ELF-1 (cell line): ENCODE data around the gene PPP1CA.

Source experiments
- DNase-seq: peaks from one replicate; pipeline ENCODE4 v3.0.0-alpha.2; 2016; ENCODE audit warnings: low read depth, low spot score

PPP1CA gene

DNA sequence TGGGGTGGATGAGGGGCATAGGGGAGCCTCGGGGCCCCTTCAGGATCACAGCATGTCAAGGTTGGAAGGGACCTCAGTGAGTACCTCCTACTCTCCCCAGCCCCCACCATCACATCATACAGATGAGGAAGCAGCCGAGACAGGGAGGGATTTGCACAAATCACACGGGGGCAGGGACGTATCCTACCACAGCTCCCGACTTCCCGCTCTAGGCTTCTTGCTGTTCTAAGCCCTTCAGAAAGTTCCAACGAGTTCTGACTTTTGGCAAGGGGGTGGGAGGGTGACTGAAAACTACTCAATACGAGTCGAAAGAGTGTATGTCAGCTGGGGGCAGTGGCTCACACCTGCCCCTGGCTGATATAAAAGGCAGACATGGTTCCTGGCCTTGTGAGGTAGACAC is 14.6 kb downstream of the PPP1CA start:
- DNase-seq = no peak

DNA sequence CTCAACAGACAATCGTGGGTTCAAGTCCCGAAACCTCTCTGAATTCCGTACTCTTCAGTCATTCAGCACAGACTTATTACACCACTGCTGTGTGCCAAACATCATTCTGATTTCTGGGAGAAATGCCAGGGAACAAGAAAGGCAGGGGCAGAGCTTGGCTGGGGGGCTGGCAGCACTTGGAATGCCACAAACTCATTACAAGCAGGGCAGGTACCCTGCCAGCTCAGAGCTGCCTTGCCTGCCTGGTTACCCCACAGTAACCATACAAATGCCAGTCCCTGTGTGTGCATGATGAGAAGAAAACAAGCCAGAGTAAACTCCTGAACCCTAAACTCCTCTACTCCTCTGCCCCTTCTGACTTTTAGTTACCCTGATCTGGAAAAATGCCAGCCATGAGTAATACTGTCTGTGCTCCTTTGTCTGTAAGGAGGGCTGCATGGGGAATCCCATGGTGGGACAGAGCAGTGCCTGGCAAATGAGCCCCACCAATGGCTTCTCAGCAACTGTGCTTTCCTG is 16.7 kb downstream of the PPP1CA start:
- no peak for DNase-seq

DNA sequence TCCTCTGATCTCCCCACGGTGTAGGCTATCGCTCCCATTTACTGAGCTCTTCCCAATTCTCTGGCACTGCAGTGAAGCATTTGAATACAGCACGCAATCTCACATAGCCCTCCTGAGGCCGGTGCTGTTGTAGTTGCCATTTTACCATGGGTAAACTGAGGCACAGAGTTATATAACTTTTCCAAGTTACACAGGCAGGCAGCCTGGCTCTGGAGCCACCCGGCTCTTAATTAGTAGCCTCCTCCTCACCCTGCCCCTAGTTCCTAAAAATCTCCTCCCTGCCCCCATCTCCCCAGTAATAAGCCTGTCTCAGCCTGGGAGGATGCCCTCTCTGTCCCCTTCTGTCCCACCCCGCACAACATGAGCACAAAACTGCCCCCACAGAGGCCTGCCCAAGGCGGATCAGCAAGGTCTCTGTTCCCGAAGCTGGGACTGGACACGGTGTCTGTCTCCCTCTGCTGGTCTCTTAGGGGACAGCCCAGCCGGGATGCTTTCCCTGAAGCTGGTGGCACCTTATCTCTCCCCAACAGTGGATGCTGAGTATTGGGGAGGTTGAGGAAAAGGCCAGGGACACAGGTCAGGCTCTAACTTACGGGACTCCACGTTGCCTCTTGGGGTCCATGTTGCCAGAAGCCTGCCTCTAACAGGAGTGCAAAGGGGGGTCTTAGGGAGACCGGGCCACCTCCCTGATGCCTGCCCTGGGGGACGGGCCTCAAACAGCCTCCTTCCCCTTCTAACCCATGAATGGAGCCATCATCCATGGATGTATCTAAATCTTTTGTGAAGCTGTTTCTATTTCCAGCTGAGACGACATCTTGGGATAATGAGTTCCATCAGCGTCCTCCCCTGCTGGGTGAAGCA is 19.2 kb downstream of the PPP1CA start:
- peak; percentile 87 for DNase-seq

DNA sequence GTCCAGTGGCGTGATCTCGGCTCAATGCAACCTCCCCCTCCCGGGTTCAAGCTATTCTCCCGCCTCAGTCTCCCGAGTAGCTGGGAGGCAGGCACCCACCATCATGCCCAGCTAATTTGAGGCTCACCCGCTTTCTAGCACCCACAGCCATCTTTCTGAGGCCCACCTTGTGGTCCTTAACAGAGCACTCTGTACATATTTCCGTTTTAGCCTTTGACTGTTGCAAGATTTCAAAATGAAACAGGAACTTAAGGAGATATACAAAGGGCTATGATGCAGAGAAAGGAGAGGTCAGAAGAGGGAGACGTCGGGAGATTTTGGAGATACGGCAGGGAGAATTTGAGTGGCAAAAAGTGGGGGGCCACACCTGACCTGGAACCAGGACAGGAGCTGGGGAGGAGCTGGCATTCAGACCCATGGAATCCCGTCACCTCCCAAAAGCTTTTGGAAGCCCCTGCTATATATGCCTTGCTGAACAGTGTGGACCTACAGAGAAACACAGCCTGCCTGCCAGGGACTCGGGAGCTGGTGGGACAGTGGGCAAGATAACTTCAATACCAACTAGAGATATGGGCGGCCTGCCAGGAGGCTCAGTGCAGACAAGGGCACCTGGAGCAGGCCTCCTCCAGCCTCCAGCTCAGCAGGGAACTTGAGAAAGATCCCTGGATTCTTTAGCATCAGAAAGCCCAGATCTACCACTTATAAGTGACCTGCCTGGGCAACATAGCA is 20.2 kb downstream of the PPP1CA start:
- DNase-seq = no peak

DNA sequence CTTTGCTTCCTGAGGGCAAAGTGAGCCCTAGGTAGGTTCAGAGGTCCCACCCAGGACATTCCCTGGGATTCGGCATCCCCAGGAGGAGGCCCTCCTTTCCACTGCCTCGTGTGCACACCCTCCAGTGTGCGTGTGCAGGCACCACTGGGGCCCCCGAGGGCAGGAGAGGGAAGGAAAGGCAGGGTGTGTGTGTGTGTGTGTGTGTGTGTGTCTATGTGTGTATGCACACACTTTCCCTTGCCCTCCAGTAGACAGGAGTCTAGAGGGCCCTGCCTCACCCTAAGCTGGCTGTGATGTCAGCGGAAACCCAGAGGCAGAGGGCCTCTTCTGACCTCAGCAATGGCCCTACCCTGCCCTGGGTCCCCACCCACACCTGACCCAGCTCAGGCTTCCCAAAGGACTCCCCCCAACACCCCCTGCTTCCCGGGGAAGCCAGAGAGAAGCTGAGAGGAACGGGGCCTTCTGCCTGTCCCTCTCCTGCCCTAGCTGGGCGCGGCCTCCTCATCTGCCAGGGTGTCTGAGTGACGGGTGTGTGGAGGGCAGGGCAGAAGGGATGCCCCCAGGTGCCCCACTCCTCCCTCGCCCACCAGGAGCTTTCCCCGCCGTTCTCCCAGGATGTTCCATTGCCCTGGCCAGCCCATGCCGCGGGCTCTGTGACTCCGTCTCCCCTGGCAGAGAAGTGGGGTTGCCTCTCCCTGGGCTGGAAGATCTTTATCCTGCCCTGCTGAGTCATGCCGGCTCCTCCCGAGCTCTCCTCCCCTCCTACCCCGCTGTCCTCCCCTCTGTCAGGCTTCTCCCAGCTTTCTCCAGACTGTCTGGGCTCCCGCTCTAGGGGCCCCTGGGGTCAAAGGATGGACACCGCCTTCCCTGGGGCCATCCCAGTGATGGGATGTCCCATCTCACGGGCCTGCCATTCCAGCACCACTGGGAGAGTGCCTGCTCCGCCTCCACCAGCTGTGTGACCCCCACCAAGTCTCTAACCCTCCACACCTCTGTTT is 22.3 kb downstream of the PPP1CA start:
- DNase-seq = peak; percentile 49

DNA sequence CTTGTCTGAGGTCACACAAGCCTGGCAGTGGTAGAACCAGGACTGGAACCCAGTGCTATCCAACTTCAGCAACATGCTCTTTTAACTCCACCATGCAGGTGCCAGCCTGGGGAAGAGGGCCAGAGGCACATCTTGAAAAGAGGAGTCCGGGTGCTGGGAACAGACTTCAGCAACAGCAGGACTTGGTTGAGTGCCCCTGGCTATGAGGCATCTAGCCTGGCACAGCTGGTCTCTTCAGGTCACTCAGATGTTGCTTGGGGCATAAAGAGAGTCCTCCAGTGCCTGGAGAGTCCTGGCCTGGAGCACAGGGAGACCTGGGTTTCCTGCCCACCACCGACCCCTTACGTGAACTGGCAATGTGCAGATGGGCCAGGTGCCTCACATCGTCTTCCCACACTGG is 23.1 kb downstream of the PPP1CA start:
- no peak for DNase-seq

DNA sequence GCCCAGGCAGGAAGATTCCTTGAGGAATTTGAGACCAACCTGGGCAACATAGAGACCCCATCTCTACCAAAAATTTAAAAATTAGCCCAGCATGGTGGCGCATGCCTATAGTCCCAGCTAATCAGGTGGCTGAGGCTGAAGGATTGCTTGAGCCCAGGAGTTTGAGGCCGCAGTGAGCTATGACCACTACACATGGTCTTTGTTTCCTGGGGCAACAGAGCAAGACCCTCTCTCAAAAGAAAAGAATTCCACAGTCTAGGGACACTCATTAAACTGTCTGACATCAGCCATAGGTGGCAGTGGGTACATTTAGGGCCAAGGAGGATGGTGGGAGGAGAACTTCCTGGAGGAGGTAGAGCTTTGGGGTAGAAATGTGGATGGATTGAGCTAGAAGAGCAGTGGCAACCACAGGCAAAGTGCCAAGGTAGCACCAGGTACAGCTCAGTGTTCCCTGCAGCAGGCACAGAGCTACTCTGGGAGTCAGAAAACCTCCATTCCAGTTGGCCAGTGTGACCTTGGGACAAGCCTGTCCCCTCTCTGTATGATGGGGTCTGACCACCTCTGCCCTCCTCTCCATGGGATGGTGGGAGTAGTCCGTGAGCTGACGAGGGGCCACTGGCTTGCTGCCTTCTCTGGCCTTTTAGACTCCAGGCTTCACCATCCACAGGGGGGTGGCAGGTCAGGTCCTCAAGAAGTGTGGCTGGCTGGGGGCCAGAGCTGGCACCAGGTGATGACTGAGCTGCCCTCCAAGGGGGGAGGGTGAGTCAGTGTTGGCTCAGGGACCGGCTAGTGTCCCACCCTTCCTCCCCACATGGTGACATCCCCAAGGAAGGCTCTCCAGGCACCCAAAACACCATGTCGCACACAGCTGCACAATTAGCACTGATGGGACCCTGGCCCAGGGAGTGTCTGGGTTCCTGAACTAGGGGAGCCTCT is 24.5 kb downstream of the PPP1CA start:
- no peak for DNase-seq

DNA sequence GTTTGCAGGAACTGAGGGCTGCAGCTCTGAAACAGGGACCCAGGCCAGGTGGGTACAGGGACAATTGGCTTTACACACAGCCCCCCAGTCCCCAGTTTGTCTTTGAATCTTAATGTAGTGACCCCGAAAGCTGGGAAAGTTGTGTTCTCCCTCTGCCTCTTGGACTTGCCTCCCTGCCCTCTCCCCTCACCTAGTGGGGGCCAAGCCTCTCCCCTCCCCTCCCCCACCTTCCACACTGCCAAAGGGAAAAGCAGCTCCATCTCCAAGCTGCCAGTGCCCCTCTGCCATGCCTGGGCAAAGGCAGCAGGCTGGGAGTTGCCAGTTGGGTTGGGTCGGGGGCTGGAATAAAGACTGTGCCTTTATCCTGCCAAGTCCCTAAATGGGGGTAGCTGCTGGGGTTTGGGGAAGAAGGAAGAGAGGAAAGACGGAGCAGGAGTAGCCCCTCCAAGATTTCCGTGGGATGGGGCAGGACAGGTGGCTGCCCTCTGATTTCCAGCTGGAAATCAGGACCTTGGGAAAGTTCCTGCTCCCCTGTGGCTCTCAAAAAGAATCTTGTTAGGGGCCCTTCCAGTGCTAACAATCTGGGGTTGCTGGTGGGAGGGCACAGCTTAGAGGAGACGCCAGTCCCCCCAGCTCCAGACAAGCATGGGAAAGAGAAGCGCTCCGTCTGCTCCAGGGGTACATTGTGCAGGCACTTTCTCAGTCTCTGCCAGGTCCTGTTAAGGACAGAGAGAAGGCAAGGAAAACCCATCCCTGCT is 25.4 kb downstream of the PPP1CA start:
- no peak for DNase-seq

DNA sequence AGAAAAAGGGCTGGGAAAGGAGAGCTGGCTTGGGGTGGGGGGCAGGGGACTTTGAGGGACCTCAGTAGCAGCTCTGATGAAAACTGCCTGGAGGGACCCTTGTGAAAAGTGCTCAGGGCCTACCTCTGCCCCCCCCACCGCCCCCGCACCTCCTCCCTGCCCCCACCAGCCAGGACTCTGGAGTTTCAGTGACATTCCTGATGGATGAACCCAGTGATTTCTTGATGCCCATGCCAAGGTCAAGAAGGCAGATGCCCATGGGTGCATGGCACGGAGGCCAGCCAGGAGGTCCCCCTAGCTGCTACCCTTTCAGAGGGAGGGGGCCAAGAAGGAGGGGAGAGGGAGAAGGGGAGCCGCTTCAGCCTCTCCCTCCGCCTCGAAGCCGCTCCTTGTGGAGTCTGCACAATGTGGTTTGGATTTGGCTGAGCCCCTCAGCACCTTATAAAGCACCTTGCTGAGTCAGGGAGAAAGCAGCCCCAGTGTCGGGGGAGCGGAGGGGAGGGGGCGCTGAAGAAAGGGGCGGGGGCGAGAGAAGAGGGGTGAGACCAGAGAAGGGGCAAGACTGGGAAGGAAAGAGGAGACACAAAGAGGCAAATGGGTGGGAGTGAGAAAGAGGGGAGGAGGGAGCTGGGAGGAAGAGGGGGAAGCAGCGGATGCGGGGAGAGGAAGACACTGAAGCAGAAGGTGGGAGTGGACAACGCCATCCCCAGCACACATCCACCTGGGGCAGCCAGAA is 26.2 kb downstream of the PPP1CA start:
- no peak for DNase-seq

DNA sequence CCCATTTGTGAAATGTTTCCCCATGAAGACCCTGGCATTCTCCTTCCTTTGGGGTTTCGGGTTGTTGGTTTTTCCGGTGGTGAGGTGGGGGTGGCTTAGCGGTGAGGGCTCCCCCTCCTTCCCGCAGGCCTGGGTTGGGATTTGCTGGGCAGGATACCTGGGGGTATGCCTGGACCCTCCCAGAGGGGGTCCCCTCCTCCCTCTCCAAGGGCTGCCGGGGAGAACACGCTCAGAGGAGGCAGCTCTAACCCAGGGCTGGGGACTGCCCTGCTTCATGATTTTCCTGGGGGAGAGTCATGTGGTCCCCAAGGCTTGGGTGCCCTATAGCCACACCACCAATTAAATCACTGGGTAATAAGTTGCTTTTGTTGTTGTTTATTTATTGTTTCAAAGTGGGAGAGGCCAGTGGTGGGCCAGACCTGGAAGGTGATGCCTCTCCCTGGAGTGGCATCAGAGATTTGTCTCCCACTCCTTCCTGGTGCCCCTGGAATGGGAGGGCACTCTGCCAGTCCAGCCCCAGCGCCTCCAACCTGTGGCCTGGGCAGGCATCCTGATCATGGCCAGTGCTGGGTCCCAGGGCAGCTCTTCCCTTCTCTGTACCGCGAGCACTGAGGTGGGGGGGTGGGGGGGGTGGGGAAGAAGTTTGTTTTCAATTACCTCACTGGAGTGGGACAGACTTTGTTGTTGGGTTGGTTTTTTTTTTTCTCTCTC is 26.9 kb downstream of the PPP1CA start:
- DNase-seq = no peak

DNA sequence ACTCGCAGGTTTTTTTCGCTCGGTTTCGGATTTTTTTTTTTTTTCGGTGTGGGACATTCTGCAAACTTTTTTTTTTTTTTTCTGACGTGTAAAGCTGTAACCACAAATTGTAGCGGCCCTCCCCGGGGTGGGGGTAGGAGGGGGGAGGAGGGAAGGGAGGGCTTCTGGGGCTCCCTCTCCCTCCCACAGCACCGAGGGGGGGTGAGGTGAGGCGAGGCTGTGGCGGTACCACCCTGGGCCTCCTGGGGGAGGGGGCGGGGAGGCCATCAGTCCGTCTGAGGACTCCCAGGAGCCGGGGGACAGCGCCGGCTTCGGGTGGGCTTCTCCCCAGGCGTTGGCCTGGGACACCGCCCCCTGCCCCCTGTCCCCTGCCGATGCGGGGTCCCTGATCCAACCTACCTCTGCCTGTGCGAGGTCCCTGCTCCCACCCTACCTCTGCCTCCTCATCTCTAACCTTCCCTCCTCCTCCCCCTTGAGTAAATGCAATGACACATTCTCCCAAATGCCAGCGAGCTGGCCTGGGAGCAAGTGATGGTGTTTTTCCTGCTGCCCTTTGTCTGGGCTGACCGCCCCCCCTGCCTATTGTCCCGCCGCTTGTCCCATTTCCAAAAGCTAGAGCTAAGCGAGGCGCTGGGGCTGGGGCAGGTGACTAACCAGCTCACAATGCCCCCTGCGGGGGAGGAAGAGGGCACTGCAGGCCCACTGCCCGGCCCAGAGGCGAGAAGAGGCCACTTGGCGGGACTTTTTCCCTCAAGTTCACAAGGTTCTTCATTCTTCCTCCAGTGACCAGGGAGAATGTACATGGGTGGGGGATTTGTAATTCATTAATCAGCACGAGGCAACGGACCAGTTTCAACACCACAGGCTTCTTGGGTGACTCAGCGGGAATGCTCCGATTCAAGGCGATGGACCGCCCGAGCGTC is 27.7 kb downstream of the PPP1CA start:
- peak; percentile 89 for DNase-seq

DNA sequence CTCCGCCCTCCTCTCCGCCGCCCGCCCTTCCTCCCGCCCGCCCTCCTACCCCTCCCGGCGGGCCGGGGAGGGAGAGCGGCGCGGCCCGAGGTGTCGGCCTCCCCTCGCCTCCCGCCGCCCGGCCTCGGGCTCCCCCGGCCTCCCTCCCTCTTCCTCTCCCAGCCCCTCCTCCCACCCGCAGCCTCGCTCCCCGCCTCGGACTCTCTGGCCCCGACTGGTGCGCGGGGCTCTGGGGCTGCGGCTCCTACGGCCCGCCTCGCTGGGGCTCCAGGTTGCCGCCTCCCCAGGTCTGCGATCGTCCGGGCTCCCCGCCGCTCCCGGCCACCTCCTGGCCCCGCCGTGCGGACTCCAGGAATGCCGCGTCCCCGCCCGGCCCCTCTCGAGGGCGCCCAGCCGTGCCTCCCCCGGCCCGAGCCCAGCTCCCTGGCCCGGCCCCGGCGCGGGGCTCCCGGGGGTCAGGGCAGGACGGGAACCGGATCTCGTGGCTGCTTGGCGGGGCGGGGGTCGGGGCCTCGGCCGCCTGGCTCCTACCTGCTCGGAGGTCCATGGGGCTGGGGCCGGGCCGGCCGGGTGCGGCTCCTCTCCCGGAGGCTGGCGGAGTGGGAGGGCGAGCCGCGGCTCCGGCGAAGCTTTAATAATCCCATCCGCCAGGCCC is 28.5 kb downstream of the PPP1CA start, which contains the start of gene CLCF1:
Gene CLCF1, minus strand, starts transcription at position 606 of the 655 bp plus-strand sequence. Its CDS starts 59 bp downstream, at position 547.
- DNase-seq = no peak

DNA sequence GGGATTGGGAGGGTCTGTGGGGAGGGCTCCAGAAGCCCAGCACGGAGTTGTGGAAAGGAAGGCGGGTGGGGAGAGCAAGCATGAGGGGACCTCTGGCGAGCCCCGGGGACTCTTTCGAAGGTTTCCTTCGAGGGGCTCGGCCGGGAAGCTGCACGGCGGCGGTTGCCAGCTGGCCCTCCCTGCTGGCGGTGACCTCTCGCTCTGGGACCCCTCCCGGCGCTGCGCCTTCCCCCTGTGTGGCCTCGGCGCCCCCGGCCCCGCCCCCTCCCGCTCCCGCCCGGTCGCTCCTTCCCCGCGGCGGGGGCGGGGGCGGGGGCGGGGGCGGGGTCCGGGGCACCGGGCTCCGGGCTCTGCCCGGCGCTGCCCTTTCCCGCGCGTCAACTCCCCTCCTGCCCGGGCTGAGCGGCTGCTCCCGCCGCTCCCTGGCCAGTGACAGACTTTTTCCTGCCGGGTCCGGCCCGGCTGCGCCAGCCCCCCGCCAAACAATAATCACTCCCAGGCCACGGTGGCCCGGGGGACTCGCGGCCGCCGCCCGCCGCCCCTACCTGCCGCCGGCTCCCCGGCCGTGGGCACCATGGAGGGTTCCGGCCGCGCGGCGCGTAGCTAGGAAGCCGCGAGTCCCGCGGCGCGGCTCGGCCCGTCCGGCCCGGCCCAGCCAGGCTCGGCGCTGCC is 29.2 kb downstream of the PPP1CA start:
- no peak for DNase-seq

DNA sequence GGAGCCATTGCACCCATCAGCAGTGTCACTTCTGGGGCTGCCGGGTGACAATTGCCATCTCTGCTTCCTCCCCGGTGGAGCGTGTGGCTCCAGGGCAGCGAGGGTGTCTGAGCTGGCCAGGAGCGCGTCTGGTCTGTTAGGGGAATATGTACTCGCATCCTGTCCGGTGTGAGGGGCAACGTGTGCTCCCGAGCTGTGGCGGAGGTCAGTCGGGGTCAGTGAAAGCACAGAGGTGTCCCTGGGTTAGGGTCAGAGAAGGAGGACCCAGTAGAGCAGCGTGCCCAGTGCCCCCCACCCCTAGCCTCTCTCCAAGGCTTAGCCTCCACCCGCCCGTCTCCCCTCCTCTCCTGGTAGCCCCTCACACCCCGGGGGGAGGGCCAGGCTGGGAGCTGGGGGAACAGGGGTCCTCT is 29.7 kb downstream of the PPP1CA start:
- DNase-seq = no peak

DNA sequence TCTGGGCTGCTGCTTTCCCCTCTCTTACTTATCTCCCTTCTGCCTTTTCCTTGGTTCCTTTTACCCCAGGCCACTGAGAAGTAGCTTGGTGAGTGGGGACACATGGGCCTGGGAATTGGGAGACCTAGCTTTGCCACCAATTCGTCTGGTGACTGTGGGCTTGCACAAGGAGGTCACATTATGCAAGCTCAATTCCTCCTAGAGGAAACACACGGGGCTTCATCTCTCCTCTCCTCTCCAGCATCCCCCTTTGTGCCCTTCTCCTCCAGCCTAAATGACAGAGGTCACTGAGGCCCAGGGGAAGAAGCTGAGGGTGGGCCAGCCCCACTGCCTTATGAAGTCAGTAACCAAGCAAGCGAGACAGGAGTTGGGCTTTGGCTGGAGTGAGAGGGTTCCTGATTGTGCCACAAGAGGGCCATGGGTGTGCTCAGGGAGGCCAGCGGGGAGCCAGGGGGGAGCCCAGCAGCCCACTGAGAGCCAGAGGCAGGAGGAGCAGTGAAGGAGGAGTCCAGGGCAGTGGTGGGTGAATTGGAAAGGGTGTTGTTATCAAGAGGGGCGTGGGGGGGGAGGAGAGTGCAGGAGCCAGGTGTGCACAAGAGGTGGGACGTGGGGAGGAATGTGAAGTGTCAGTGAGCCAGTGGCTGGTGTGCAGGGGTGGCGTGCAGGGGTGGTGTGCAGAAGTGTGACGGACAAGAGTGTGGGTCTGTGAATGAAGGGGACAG is 30.3 kb downstream of the PPP1CA start:
- peak; percentile 69 for DNase-seq
